GM18526 (cell line): Measurements from ENCODE around the gene ZNF141.

Source experiments
- POLR2A ChIP-seq: IDR thresholded peaks from 3 replicates; pipeline ENCODE4 v1.6.1; 2011; ENCODE audit not compliant: insufficient read length; ENCODE audit errors: extremely low read depth

ZNF141 gene

DNA sequence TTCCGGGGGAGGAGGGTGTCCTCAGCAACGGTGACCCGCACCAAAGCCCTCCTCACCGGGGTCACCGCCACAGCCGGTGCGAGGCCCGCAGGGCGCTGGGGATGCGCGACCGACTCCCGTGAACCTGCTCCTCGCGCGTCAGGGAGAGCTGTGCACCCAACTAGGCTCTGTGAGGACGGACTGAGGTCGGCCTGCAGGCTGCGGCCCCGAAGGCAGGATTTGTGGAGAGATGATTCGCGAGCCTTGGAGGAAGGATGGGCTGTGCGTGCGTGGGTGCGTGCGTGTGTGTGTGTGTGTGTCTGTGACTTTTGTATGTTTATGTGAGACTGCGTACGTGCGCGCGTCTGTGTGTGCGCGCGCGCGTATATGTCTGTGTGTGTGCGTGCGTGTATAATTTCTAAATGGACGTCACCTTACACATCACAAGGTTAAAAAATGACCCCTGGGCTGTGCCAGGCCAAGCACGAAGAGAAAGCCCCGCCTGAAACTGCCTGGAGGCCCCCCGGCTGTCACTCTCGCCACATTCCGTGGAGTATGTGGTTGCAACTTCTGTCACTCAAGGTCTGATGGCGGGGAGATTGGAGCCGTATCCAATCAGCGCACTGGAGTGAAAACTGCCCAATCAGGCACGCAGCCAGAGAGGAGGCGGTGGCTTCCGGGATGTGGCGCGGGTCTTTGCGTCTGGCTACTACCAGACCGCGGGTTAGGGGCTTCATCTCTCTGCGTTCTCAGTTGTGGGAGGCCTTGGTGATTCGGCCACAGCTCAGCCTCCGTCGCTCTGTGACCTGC, at the start of gene ZNF141:
TSS of gene ZNF141 (plus strand) at position 672 of the 789 bp plus-strand sequence. CDS start 170 bp downstream, outside the sequence.
- peak; percentile 79 for TF ChIP-seq POLR2A

- no peak for TF ChIP-seq POLR2A
Measured at GRCh38 chr4:288891-289290, 48.7 kb upstream of the ZNF141 start.

- TF ChIP-seq POLR2A, result no peak
Measured at GRCh38 chr4:294732-295131, 42.9 kb upstream of the ZNF141 start.

DNA sequence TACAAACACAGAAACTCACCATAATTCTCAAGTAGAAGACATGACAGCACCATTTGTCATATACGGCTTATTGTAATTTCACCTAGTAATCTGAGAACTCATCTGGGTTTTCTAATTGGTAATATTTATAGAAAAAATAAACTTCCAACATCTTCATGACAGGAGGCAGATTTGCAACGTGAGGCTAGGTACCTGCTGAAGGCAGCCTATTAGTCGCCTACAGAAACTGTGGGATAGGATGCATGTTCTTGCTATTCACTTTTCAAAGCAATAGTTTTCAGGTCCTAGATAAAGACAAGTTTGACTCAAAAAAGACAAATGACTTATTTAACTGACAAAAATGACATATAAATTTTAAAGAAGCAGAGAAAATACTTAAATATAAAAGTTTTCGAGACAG, 35.2 kb upstream of the ZNF141 start:
- no peak for TF ChIP-seq POLR2A

DNA sequence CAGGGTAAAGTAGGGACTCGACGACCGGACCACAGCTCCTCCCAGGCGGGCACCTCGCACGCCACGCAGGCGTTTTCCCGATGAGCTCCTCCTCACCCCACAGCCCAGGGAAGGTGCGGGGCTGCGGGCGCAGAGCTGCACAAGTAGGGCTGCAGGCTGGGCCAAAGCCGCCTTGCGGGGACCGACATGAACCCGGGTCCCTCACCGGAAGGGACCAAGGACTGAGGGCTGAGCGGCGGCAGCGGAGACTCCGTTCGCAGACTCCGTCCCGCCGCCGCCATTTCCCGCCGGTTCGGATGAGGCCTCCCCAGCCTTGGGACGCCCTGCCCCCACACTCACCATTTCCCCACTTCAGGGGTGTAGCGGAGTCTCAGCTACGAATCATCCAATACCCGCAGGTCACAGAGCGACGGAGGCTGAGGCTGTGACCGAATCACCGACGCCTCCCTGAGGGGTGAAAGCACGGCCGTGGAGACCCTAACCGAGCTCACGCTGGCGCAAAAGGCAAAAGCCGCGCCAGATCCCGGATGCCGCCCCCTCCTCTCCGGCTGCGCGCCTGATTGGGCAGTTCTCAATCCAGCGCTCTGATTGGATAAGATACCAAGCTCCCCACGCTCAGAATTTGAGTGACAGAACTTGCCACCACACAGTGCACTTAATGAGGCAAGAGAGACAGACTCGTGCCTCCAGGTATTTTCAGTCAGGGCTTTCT, 32.5 kb upstream of the ZNF141 start, which contains the start of gene ZNF732:
TSS of gene ZNF732 (minus strand) at position 506 of the 712 bp plus-strand sequence. CDS start at position 342, 164 bp downstream.
- no peak for TF ChIP-seq POLR2A

GRCh38 chr4:306551-306961, 31.1 kb upstream of the ZNF141 start:
- no peak for TF ChIP-seq POLR2A

- TF ChIP-seq POLR2A, result no peak
Measured at GRCh38 chr4:309807-310206, 27.8 kb upstream of the ZNF141 start.

- no peak for TF ChIP-seq POLR2A
Measured at GRCh38 chr4:314296-314903, 23.2 kb upstream of the ZNF141 start.

GRCh38 chr4:328729-329128, 8.9 kb upstream of the ZNF141 start:
- TF ChIP-seq POLR2A, result no peak

DNA sequence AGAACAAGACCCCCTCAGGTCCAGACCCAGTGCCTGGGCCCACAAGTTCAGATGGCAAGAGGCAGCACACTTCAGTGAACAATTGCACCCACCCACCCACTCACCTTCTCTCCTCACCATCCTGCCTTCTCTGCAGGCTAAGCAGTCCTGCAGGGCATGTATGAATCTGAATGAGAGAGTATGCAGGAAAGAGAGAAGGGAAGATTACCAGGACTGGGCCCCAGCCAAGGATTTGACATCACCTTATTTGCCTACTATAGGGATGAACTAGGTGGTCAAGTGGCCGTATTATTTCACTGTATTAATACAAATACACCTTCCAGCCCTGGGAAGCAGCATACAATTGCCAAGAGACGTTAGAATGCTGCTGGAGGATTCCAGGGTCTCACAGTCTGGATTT, 2.1 kb upstream of the ZNF141 start:
- TF ChIP-seq POLR2A, result no peak

GRCh38 chr4:336099-336892, 1.3 kb upstream of the ZNF141 start:
- no peak for TF ChIP-seq POLR2A

- no peak for TF ChIP-seq POLR2A
Measured at GRCh38 chr4:336893-337142, 796 bp upstream of the ZNF141 start.

DNA sequence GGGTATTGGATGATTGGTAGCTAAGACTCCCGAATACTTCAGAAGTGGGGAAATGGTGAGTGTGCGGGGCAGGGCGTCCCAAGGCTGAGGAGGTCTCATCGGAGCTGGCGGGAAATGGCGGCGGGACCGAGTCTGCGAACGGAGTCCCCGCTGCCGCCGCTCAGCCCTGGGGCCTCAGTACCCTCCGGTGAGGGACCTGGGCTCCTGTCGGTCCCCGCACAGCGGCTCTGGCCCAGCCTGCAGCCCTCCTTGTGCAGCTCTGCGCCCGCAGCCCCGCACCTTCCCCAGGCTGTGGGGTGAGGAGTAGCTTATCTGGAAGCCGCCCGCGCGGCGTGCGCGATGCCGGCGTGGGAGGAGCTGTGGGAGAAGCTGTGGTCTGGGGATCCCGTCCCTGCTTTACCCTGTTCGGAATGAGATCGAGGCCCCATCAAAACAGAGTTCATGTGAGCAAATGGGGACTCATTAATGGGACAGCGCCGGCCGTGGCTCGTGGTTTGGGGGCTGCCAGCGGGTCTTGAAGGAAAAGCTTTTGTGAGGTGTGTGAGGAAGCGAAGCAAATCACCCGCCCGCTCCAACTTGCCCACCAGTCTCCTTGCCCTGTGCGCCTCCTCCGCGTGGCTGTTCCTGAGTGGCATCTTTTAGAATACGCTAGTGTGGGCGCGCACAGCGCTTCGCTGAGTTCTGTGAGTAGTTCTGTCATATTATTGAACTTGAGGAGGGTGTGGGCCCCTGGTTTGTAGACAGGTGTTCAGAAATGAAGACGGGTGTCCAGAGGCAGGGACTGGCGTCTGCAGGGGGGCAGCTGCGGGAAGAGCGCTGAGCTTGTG, 531 bp downstream of the ZNF141 start:
- no peak for TF ChIP-seq POLR2A

DNA sequence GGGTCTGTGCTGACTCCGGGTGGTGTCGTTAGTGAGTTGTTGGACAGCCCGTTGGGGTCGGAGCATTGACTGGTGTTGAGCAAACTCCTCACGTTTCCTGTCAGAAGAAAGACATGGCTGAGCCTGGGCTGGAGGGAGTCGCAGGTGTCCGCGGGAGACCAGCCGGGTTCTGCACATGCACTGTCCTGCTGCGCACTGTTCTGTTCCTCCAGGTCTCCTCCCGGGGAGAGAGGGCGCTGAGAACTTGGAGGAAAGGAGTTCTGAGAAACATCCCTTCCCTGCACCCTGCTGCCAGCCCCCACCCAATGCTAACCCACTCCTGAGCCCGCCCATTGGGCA, 1.1 kb downstream of the ZNF141 start:
- TF ChIP-seq POLR2A, result no peak

DNA sequence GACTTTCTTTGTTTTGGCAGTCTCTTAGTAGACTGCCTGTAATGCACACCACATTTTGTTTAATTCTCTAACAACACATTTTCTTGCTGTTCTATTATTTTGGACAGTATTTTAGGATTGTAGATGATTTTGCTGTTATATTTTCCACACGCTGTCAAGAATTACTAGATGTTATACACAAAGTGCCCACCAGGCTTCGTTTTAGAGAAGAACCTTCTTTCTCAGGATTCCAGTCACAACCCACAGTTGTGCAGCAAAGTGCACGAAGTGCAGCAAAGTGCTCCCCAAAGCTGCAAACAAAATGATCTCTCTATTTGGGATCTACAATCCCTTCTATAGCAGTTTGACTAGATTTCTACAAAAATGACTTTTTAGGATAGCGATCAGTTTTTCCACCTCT, 2.4 kb downstream of the ZNF141 start:
- TF ChIP-seq POLR2A, result no peak
